Measurements from ENCODE around the gene C2orf78. TPM values are rescaled to one million over a fixed set of nuclear protein-coding genes. Genes with fewer than 3 reads are reported as not detected.

Gene C2orf78
- not detected in 2 replicates for total RNA-seq

DNA sequence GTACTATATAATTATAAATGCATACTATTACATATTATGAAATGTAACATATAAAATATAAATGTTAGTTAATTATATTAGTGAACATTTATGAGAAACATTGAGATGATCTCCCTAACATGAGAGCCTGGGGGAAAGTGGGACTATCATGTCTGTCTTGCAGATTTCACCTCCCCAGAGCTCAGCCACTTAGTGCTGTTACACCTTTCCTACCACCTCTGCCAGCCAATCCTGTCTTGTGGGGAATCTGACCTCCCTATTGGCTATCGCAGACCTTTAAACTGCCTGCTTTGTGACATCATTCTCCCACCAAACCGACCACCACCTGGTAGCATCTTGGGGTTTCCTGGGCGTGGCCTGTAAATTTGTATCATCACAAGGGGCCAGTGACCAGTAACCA lies at the start of gene C2orf78:
Gene C2orf78, plus strand, starts transcription at position 301 of the 400 bp plus-strand sequence. CDS start 127 bp downstream, outside the sequence.

DNA sequence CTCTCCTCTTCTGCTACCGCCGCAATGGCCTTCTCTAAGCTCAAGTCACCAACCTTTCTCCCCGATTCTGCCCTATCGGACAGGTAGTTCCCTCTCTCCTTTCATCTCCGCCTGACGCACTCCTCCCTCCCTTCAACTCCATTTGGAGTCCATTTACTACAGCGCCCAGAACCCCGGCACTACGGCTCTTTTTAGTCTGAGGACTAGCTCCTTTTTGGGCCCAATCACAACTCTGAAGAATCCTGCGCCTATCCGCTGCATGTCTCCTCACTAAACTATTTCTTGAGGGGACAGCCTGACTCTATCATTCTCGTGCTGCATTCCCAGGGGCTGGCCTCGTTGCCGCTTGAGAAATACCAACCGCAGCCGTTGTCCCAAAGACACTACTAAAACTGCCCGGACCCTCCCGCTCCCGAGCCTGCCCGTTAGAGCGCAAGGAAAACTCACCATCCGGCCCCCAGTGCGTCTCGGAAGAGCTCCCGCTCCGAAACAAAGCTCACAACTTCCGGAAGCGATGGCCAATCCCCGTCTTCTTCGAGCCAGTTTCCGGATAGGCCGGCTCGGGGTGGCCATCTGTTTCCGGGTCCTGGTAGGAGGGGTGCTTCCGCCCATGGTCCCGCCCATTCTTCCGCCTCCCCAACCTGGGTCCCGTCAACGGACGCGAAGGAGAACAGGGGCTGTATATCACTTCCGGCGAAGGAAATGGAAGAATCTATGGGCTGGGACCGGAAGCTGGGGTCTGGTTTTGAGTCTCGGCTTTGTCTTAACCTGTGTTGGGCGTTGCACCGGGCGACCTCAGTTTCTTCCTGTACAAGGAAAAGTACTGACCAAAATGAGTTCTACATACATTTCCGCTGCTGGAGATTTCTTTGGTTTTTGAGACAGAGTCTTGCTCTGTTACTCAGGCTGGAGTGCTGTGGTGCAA lies 46.9 kb upstream of the C2orf78 start, which contains the start of gene TPRKB:
Gene TPRKB, minus strand, starts transcription at position 491 of the 925 bp plus-strand sequence. CDS start 2,776 bp downstream, outside the sequence.

GRCh38 chr2:73779467-73780236 lies 4.3 kb upstream of the C2orf78 start, which contains the start of gene DUSP11:
TSS of gene DUSP11 (minus strand) at chr2:73780103. CDS start at chr2:73779974, 129 bp downstream.

GRCh38 chr2:73828818-73829570 lies 45.0 kb downstream of the C2orf78 start, which contains the start of gene STAMBP:
TSS of gene STAMBP (plus strand) at chr2:73828961. CDS start at chr2:73830857, 1,896 bp downstream.

Other genes with a start within 250 kb of the C2orf78 start
- gene NAT8, start 141.8 kb upstream of the C2orf78 start, total RNA-seq = not detected in 2 replicates
- 53.1 and 70.6 TPM in 2 replicates for gene TPRKB, start 46.8 kb upstream of the C2orf78 start, total RNA-seq
- gene DUSP11, start 4.1 kb upstream of the C2orf78 start, total RNA-seq = 42.6 and 45.9 TPM in 2 replicates
- 14.8 and 17.7 TPM in 2 replicates for gene STAMBP, start 44.8 kb downstream of the C2orf78 start, total RNA-seq
- not detected in 2 replicates for gene ACTG2, start 108.8 kb downstream of the C2orf78 start, total RNA-seq
- gene DGUOK, start 142.7 kb downstream of the C2orf78 start, total RNA-seq = 38.6 and 38.8 TPM in 2 replicates
- 10.0 and 11.4 TPM in 2 replicates for gene TET3, start 200.7 kb downstream of the C2orf78 start, total RNA-seq

Data from thoracic aorta endothelial cell (primary cell).